Sciatic nerve (tissue), 2 donors: ENCODE data around the gene TMEM176A. TPM values are rescaled to one million over a fixed set of nuclear protein-coding genes. Genes with fewer than 3 reads are reported as not detected.
"Not testable (repeated sequence)": the region's sequence is repeated elsewhere in the genome, so short reads cannot be mapped to it uniquely, and the experiment has no call there.

Experiments
- ATAC-seq: fragments of 200-7000 bp; cut with Tn5 transposase; one replicate; pipeline ENCODE4 v1.9.1; 2020; ENCODE audit warnings: mild to moderate bottlenecking, moderate library complexity
- DNase-seq: peaks from one replicate; pipeline ENCODE4 v3.0.0-alpha.2; 2020; ENCODE audit warnings: low spot score
- intact Hi-C: fragments of 100-400 bp; cut with DNase I; formaldehyde crosslinking; loops from one replicate; pipeline ENCODE4 v1.14.2; 2022
- total RNA-seq: library from RNA; stranded (reverse); fragmentation: NEBNext Ultra II Directional; extraction: Animal tissue kit (Norgen Biotek cat#: 25700); gene quantifications from one replicate; pipeline ENCODE4 v1.2.1, GENCODE V29; 2021
- donor health status: DM: no; HTN: no; CAD: no.
- donor health status: DM: no; HTN: no; CAD: no.

Gene TMEM176A
- total RNA-seq = 69.7 TPM

GRCh38 chr7:150800581-150801241, at the start of gene TMEM176A:
Gene TMEM176A, plus strand, starts transcription at chr7:150800769. Its CDS starts 782 bp downstream, at chr7:150801551.
- ATAC-seq = peak; percentile 11
- no peak for DNase-seq
- intact Hi-C loops = no loop called here

GRCh38 chr7:150751702-150752101, 48.9 kb upstream of the TMEM176A start:
- intact Hi-C loops = loop anchor here (5.0 kb wide), 1 partner anchor 304 kb away; no protein-coding TSS in a partner anchor
- DNase-seq (no peak), ATAC-seq (no peak)

- intact Hi-C loops = loop anchor here (5.0 kb wide), 1 partner anchor 306 kb away; no protein-coding TSS in a partner anchor
- DNase-seq (no peak), ATAC-seq (peak; percentile 39)
These were observed 47.3 kb upstream of the TMEM176A start for GRCh38 chr7:150753239-150753638.

GRCh38 chr7:150753826-150754603, 46.6 kb upstream of the TMEM176A start:
- intact Hi-C loops = loop anchor here (5.0 kb wide), 1 partner anchor 307 kb away; no protein-coding TSS in a partner anchor
- no peak for ATAC-seq

GRCh38 chr7:150754951-150755350, 45.6 kb upstream of the TMEM176A start:
- DNase-seq (no peak), ATAC-seq (no peak)
- intact Hi-C loops = loop anchor here (5.0 kb wide), 1 partner anchor 308 kb away; no protein-coding TSS in a partner anchor

More at GRCh38 chr7:150753826-150754603, 46.6 kb upstream of the TMEM176A start:
- no peak for DNase-seq

GRCh38 chr7:150755473-150756099, 45.0 kb upstream of the TMEM176A start:
- ATAC-seq (no peak), DNase-seq (no peak)
- intact Hi-C loops = no loop called here

- ATAC-seq (no peak), DNase-seq (no peak)
- intact Hi-C loops = no loop called here
These were observed 44.4 kb upstream of the TMEM176A start for GRCh38 chr7:150756166-150756565.

GRCh38 chr7:150756858-150757257, 43.7 kb upstream of the TMEM176A start:
- ATAC-seq = no peak
- intact Hi-C loops = no loop called here
- no peak for DNase-seq

- intact Hi-C loops = no loop called here
- ATAC-seq (no peak), DNase-seq (no peak)
These were observed 41.1 kb upstream of the TMEM176A start for GRCh38 chr7:150759479-150759878.

- DNase-seq (no peak), ATAC-seq (no peak)
- intact Hi-C loops = no loop called here
These were observed 34.2 kb upstream of the TMEM176A start for GRCh38 chr7:150766334-150766709.

GRCh38 chr7:150769768-150770167, 30.8 kb upstream of the TMEM176A start:
- ATAC-seq (no peak), DNase-seq (no peak)
- intact Hi-C loops = no loop called here

- ATAC-seq, intact Hi-C loops, DNase-seq: not testable (repeated sequence)
These were observed 26.4 kb upstream of the TMEM176A start for GRCh38 chr7:150774131-150774530.

- DNase-seq = no peak
- ATAC-seq = no peak
- intact Hi-C loops = no loop called here
These were observed 22.4 kb upstream of the TMEM176A start for GRCh38 chr7:150778014-150778737.

- DNase-seq (peak; percentile 91), ATAC-seq (peak; percentile 84)
- intact Hi-C loops = no loop called here
These were observed 21.7 kb upstream of the TMEM176A start for GRCh38 chr7:150778738-150779301.

GRCh38 chr7:150780292-150780691, 20.3 kb upstream of the TMEM176A start:
- DNase-seq (no peak), ATAC-seq (no peak)
- intact Hi-C loops = no loop called here

- intact Hi-C loops = no loop called here
- DNase-seq (no peak), ATAC-seq (peak; percentile 65)
These were observed 19.5 kb upstream of the TMEM176A start for GRCh38 chr7:150781103-150781502.

GRCh38 chr7:150781961-150782360, 18.6 kb upstream of the TMEM176A start:
- ATAC-seq = no peak
- DNase-seq = no peak
- intact Hi-C loops = no loop called here

GRCh38 chr7:150784120-150784736, 16.3 kb upstream of the TMEM176A start:
- ATAC-seq (no peak), DNase-seq (no peak)
- intact Hi-C loops = no loop called here
